GM19043 (cell line): Measurements from ENCODE around the gene ABCA4.
"Not testable (repeated sequence)": the region's sequence is repeated elsewhere in the genome, so short reads cannot be mapped to it uniquely, and the experiment has no call there.

ENCODE experiments used
- ATAC-seq: cut with Tn5 transposase; IDR thresholded peaks from one replicate; pipeline ENCODE4 v1.9.1; 2021; ENCODE audit warnings: low read depth; ENCODE audit not compliant: unreplicated experiment

Gene ABCA4

GRCh38 chr1:94011709-94012595 is 109.0 kb downstream of the ABCA4 start:
- ATAC-seq, result no peak

- ATAC-seq, result no peak
Observed at GRCh38 chr1:94011129-94011528, 109.8 kb downstream of the ABCA4 start.

- ATAC-seq, result no peak
Observed at GRCh38 chr1:94009304-94009703, 111.6 kb downstream of the ABCA4 start.

GRCh38 chr1:94006604-94007003 is 114.3 kb downstream of the ABCA4 start:
- no peak for ATAC-seq

GRCh38 chr1:94004924-94005323 is 116.0 kb downstream of the ABCA4 start:
- no peak for ATAC-seq

GRCh38 chr1:94002046-94002787 is 118.7 kb downstream of the ABCA4 start:
- ATAC-seq, result no peak

- ATAC-seq, result no peak
Observed at GRCh38 chr1:94001397-94002045, 119.4 kb downstream of the ABCA4 start.

- ATAC-seq, result no peak
Observed at GRCh38 chr1:94000510-94001282, 120.3 kb downstream of the ABCA4 start.

GRCh38 chr1:93999840-94000415 is 121.0 kb downstream of the ABCA4 start:
- no peak for ATAC-seq

GRCh38 chr1:93998532-93998931 is 122.4 kb downstream of the ABCA4 start:
- ATAC-seq, result not testable (repeated sequence)

GRCh38 chr1:93997756-93998155 is 123.2 kb downstream of the ABCA4 start:
- ATAC-seq, result no peak

- no peak for ATAC-seq
Observed at GRCh38 chr1:93995837-93996536, 125.0 kb downstream of the ABCA4 start.

GRCh38 chr1:93993731-93994130 is 127.2 kb downstream of the ABCA4 start:
- no peak for ATAC-seq

- no peak for ATAC-seq
Observed at GRCh38 chr1:93992954-93993353, 128.0 kb downstream of the ABCA4 start.

- ATAC-seq, result no peak
Observed at GRCh38 chr1:93992190-93992589, 128.8 kb downstream of the ABCA4 start.

GRCh38 chr1:93991271-93991670 is 129.7 kb downstream of the ABCA4 start:
- ATAC-seq, result no peak

- ATAC-seq, result not testable (repeated sequence)
Observed at GRCh38 chr1:93990477-93990876, 130.5 kb downstream of the ABCA4 start.

- no peak for ATAC-seq
Observed at GRCh38 chr1:93990010-93990409, 130.9 kb downstream of the ABCA4 start.

- ATAC-seq, result no peak
Observed at GRCh38 chr1:93989601-93990000, 131.3 kb downstream of the ABCA4 start.
